HUDEP-2 (cell line): Measurements from ENCODE around the gene STAT1.

Source experiments
- DNase-seq, 76 experiments: peaks; one replicate each; lab custom pipeline; 2025; ENCODE audit not compliant: unreplicated experiment in 76 of 76; lab: John Stamatoyannopoulos, UW

Gene STAT1

DNA sequence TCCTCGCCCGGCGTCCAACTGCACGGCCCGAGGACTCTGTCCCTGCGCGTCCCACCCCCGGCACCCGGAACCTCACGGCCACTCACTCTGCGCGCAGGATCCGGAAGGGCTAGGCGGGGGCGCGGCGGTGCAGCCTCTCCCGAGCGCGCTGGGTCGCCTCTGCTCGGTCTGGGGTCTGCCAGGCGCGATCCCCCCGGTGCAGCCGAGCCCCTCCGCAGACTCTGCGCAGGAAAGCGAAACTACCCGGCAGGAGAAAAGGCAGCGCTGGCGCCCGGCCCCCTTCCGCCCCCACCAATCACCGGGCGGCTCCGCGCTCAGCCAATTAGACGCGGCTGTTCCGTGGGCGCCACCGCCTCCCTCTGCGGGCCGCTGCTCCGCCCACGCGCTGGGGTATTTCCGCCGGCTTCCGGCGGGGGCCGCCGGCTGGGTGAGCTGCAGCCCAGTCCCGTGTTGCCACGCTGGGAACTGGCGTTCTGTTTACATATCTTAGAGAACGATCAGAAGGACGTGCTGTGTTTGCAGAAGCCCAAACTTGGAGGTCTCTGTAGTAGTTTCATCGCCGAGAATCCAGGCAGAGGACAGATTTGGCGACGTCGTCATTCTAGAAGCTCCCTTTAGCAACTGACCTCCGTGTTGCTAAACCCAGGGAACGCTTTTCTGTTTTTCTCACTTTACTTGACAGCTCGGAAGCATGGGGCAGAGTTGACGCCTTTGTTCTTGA lies at the start of gene STAT1:
TSS of gene STAT1 (minus strand) at position 240 of the 721 bp plus-strand sequence. CDS start 4,168 bp downstream, outside the sequence.
- DNase-seq, result peak in 74 of 76 experiments; percentile 21 to 95 (median 85)

DNA sequence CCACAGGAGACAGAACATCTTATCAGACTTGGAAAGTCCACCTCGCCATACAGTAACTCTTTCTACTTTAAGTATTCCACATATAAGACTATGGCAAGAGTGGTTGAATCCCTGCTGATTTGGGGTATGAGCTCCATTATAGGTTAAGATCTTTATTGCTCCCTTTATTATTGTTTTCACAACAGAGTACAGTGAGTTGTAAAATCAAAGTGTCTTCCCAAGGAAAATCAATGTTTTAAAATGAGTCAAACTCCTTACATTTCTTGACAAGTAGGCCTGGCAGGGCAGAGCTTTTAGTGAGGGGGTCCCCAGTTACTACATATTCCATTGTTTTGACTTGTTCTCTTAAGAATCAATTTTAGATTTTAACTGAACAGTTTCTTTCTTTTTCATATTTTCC lies 49.6 kb upstream of the STAT1 start:
- DNase-seq, result no peak

DNA sequence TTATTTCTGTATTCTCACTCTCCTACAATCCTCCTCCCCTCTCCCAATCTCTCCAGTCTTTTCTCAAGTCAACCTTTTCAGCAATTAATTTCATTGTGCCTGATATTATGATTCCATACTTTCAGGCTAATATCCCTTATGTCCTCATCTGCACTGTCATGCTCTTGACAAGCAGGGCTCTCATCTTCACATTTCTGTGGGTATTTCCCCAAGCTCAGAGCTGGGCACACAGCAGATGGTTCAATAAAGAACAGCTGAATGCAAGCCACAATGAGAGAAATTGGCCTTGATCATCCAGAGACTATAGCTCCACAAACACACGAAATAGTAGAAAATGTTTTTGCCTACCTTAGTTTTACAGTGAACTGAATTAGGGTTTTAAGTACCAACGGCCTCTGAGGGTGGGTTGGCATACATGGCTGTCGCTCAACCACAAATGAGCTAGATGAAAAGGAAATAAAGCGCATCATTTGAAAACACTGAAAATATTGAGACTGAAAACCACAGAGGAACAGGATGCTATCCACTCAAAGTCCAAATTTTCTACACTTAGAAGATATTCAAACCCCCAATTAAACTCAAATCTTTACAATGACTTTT lies 47.5 kb upstream of the STAT1 start:
- DNase-seq, result no peak

DNA sequence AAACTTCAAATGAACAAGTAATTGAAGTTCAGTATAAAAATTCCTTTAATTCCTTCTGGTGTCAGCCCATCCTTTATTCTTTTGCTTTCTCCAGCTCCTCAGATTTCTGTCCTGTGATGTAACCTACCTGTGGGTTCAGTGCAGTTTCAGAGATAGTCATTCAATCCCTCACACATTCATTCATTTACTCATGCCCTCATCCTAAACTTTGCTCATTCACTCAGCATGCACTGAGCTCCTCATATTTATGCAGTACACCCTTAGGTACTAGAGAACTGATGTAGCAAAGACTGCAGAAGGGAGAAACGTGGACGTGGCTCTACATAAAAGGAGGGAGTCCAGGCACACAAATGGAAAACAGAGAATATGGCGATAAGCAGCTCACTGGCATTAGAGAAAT lies 45.3 kb upstream of the STAT1 start:
- DNase-seq, result no peak

DNA sequence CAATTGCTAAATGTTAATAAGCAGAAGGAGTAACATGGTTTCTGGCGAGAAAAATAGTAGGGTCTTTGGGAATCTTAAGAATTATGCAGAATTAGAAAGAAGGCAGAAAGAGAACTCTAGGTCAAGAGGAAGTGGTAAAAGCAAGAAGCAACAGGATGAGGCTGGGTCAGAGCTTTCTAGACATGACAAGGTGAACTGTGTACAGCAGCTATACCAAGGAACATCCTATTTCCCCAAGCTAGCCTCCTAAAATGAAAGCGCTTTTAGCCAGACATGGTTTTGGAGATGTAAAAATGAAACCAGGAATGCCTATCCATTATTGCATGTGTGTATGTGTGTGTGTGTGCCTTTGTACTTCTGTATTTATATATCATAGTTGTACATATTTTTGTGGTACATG lies 42.3 kb upstream of the STAT1 start:
- no peak for DNase-seq

DNA sequence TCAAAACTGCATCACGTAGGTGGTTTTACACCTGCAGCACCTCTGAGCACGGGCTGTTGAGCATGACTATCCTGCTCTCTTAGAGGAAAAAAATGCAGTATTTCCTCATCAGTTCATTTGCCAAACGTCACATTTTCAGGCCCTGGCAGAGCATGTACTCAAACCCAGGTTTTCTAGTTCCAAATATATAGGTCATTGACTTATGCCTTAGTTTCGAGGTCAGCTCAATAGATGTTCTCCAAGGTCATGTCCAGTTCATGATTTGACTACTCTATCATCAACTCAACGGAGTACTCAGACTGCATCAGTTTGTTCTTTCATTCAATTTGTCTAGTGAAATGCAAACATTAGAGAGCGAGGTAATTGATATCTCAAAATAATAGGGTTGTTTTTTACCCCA lies 39.3 kb upstream of the STAT1 start:
- no peak for DNase-seq

DNA sequence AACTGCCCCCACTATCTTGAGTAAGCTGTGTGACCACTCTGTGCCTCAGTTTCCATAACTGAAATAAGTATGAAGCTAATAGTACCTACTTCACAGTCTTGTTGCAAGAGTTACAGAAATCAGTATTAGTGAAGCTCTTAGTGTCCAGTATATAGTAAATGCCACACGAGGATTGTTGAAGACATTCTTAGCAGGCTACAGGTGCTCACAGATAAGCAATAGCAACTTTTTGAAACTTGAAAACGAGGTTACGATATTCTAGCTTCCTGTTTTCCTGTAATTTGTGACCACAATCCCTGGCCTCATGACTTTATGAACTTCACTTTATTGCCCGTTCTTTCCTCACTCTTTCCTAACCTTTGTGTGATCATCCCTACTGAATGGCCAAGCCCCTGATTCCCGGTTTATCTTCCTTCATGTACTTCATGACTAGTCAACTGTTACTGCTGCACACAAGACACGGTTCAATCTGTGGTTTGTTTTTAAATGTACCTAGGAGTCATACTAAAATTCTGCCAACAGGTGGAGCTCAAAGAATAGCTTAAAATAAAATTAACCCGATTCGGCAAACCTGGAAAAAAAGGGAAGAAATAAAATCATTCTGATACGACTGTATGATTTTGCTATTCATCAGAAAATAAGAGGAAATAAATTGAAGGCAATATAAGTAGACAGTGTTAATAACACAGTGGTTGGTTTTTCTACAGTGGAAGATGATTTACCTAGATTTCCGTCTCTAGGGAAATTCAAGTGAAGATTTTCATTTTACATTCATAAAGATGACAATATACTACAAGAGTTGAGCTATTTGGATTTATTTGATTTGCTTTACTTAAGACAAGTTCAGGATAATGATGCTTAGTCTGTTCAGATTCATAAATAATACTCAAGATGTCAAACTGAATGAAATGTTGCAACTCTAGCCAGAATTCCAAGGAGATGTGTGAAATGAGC lies 38.1 kb upstream of the STAT1 start:
- peak in 16 of 76 experiments; percentile 2 to 39 (median 13) for DNase-seq

DNA sequence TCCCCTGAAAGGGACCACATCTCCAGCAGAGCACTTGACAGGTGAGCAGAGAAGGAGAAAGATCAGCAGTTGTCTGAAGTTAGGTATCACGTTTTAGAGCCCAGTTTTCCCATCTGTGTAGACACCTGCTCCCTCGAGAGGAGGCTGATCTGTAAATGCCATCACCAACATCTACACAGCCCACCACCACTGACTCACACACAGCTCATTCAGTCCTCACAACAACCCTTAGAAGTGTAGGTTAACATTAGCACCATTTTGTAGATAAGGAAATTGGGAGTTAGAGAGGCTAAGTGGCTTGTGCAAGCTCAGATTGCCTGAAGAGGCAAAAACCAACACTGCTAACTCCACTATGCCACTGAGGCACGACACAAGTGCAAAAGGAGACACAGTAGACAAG lies 37.2 kb upstream of the STAT1 start:
- no peak for DNase-seq

DNA sequence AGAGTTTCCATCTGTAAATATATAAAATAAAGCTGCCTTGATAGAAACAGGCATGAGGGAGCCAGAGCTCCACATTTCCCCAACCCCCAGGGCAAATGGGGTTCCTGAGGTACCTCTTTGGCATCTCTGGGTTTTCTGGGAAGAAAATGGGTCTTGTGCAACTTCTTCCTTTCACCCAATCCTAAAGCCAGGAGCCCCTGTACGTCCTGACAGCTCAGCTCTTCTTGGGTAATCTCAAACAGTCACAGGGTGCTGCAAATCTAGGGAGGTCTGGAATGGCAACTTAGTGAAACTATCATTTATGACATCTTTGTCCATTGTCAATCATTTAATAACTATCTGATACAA lies 36.6 kb upstream of the STAT1 start:
- DNase-seq, result no peak

DNA sequence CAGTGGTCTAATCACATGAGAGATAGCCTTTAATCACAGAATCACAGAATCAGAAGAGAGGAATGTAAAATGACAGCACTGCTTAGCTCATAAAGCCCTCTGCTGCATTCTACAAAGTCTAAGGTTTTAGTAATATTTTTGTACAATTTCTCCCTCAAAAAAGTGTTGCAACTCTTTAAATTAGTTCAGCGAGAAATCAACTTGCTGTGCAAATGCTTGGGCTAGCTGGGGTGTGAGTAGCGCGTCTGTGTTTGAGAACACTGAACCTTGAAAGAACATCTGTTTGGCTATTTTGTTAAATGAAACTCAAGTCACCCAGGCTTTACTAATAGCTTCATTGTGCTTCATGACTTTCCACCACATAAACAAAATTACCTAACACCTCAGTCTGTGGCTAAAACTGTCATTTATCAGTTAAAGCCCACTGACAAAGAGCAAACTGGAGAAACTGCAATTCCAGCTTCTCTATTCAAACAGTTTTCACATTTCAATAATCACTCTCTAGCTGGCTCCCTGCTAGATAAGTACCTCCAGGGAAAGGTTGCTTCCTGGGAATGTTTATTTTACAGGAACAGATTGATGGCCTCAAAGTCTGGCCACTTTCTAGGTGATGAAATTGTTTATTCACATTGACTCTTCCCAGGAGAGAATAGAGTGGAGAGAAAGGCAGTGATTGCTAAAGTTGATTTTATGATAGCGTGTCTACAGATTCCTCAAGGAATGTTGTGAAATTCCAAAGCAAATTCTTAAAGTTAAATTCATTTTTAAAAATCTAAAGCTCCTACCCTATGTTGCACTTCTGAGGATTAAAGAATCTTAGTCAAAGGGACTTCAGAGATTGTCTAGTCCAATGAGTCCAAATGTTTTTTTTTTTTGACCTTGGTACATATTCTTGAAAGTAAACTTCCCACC lies 36.0 kb upstream of the STAT1 start:
- DNase-seq, result no peak

DNA sequence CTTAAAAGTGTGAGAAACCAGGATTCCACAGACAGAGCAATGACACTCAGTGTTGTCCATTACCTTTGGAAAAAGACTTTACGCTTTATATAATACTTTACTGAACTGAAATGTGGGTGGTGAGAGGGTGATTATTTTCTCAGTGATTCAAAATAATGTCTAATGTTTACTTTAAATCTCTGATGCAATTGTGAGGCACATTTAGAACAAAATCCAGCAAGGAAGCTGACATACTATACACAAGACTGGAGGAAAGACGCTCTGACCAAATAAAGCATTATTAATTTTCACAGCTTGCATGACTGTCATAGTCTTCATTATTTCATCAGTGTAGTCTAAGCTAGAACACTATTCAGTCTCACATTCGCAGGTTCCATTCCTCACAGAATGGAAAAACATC lies 34.1 kb upstream of the STAT1 start:
- DNase-seq, result no peak

DNA sequence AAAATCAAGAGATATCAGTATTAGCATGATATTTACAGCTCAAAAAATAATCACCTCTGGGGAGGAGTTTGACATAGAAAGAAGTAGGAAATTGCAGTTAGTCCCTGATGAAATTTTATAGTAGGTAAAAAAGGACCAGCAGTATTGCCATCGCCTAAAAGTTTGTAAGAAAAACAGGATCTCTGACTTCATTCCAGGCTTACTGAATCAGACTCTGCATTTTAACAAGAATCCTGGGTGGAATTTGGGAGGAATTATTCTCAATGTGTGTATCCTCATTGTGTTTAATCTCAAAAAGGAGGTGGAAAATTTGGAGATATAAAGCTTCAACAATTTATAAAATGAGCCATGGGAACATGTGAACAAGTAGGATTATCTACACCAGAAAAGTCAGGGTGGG lies 31.2 kb upstream of the STAT1 start:
- DNase-seq, result no peak

DNA sequence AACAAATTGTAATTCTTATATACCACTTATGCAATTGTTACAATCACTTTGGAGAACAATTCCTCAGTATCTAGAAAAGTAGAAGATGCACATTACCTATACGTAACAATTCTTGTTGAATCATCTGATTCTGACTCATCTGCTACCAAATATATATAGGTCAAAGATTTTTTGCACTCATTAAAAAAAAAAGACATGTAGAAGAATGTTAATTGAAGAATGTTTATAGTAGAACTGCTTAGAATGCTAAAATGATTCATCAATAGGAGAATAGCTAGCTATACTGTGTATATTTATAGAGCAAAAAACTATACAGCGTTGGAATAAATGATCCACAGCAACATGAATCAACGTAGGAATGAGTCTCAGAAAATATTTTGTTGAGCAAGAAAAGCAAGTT lies 29.5 kb upstream of the STAT1 start:
- no peak for DNase-seq

DNA sequence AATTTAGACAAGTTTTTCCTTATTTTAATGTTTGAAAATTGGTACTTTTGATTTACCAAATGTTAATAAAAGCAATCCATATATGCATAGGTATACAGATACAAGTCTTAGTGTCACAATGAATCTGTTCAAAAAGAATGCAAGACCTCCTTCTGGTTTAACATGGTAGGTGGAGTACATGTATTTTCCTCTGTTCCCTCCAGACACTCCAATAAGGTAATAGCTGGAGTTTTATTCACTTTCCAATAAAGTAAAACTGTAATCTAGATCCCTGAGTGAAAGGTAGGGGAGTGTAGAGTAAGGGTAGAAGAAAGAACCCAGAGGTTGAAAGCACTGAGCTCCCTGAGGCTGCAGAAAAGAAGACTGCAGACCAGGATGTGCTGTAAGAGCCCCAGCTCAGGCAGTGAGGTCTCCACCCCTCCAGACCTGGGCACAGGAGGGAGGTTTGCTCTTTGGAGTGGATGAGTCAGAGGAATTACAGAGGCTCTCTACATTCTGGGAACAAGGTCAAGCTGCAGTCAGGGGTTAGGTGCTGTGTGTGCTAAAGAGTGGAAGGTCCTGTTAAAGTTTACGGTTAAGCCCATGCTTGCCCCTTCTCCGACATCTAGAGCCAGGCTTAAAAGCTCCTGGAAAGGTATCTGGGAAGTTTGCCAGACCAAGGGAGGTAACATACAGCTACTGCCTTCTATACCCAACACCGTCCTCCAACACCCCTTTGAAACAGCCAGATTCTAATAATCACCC lies 27.6 kb upstream of the STAT1 start:
- no peak for DNase-seq

DNA sequence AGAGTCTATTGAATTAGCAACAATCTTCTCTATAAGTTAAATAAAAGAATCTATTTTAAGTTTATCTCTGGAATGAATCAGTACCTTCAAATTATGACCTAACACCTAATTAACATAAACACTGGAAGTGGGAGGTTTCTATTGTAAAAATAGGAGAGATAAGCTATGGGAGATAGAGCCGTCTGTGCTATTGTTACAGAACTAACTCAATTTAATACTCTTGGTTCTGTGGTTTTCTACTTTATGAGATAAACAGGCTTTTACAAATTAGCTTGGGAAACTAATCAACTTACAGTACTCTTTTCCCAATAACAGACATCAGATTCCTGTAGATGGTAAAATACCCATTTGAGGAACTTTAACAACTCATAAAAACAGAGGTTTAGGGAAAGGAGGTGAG lies 25.6 kb upstream of the STAT1 start:
- no peak for DNase-seq

DNA sequence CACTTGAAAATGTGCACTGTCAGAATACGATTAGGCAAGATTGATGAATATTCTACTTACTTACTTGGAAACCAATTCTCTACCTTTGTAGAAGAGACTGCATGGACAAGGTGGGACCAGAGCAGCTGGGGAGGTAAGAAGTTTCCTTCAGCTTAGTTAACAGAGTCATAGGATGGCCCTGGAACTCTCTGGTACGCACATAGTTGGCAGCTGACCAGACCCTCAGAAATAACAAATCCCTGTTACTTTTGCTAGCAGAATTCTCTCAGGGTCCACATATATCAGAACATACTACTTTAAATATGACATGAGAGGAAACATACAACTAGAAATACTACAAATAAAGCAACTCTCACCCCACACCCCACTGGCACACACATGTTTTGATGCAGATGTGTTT lies 24.8 kb upstream of the STAT1 start:
- DNase-seq, result no peak

DNA sequence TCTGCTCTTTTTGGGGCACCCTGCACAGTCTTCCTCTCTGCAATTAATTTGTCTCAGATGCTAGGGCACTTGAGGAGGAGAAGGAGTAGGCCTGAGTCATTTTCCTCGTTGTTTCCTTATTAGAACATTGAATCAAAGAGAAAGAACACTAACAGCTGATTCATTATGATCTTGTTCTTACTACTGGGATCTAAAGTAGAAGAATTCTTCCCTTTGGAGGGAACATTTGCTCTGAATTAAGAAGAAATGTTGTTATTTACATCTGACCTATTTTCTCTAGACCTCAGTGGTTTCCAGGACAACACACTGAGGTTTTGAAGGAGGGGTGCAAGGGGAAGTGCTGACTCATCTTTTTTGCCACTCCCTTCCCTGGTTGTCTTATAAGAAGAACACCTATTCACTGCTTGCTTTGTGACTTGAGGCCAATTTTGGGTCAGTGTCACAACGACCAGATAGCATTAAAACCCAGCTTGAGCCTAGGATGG lies 24.3 kb upstream of the STAT1 start:
- DNase-seq, result no peak

DNA sequence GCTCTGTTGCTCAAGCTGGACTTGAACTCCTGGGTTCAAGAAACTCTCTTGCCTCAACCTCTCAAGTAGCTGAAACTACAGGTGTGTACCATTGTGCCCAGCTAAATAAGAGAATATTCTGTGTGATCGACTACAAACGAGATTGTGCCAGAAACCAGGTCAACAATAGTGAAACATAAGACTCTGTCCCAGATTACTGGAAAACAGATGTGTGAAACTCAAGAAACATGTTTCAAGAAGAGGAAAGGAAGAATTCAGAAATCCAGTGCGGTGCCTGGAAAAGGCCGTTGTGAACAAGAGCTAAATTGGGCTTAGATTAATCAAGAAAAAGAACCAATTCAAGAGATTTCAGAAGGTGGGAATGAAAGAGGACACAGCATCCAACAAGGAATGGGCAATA lies 23.4 kb upstream of the STAT1 start:
- DNase-seq, result no peak

DNA sequence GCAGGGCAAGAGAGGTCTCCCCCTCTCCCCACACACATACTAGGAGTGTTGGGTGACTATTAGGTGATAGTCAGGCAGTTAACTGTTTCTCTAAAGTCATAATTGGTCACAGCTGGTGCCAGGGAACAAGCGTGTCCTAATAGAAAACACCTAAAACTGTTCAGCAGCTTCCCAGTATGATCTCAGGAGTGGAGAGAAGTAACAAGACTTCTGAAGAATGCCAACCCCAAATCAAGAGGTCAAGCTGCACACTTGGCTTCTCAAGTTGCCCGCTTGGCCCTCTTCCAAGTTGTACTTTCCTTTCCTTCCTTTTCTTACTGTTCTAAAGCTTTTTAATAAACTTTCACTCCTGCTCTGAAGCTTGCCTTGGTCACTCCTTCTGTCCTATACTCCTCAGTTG lies 22.4 kb upstream of the STAT1 start:
- no peak for DNase-seq
